OCI-LY7 (cell line): ENCODE measurements around the gene ROBO1. TPM values are rescaled to one million over a fixed set of nuclear protein-coding genes. Genes with fewer than 3 reads are reported as not detected.
"Not testable (repeated sequence)": the region's sequence is repeated elsewhere in the genome, so short reads cannot be mapped to it uniquely, and the experiment has no call there.

ENCODE experiments used
- BruUV-seq: library from RNA; stranded (reverse); fragments of 400-500 nt; replicated peaks from 2 replicates; lab custom pipeline; 2021; lab: Mats Ljungman, UMichigan
- CTCF ChIA-PET: fragments of 300-600 bp; sonication (Branson Sonifier 250); formaldehyde crosslinking; loops from one replicate; lab custom pipeline; 2022; ENCODE audit warnings: antibody characterized with exemption; ENCODE audit not compliant: unreplicated experiment; lab: Charles Lee
- POLR2A ChIA-PET: fragments of 300-600 bp; sonication (Branson Sonifier 250); formaldehyde crosslinking; loops from one replicate; lab custom pipeline; 2022; ENCODE audit warnings: antibody characterized with exemption; lab: Charles Lee
- DNase-seq: peaks from one replicate; pipeline ENCODE4 v3.0.0-alpha.2; 2015; ENCODE audit warnings: low spot score
- H2AFZ ChIP-seq: fragments of 200-600 bp; sonication (generic), shearing (Covaris generic); 2 replicates; pipeline ENCODE4 v1.6.1; 2014; ENCODE audit warnings: mild to moderate bottlenecking, antibody characterized with exemption, low read length, moderate library complexity
- H3K27ac ChIP-seq: fragments of 200-600 bp; sonication (generic); 2 replicates; pipeline ENCODE4 v1.5.1; 2014; ENCODE audit warnings: mixed run types, low read depth, mild to moderate bottlenecking, moderate library complexity, low read length, inconsistent platforms; ENCODE audit not compliant: poor library complexity, severe bottlenecking
- H3K36me3 ChIP-seq: fragments of 200-600 bp; sonication (generic); 2 replicates; pipeline ENCODE4 v1.6.1; 2014; ENCODE audit warnings: mild to moderate bottlenecking, antibody characterized with exemption, low read length, moderate library complexity, mixed read lengths; ENCODE audit not compliant: insufficient read depth
- H3K4me1 ChIP-seq: fragments of 200-600 bp; sonication (generic); 2 replicates; pipeline ENCODE4 v1.5.1; 2014; ENCODE audit warnings: mild to moderate bottlenecking, low read length; ENCODE audit not compliant: insufficient read depth, poor library complexity, severe bottlenecking
- H3K4me2 ChIP-seq: fragments of 200-600 bp; sonication (generic); 2 replicates; pipeline ENCODE4 v1.6.1; 2014; ENCODE audit warnings: mild to moderate bottlenecking, low read length
- H3K4me3 ChIP-seq: fragments of 200-600 bp; sonication (generic); 2 replicates; pipeline ENCODE4 v1.5.1; 2014; ENCODE audit warnings: mild to moderate bottlenecking, low read depth, low read length; ENCODE audit not compliant: poor library complexity, severe bottlenecking
- H3K79me2 ChIP-seq: fragments of 200-600 bp; sonication (generic); 2 replicates; pipeline ENCODE4 v1.6.1; 2016; ENCODE audit warnings: low read depth, mild to moderate bottlenecking, low read length, moderate library complexity, mixed read lengths; ENCODE audit not compliant: insufficient read depth
- H3K9me2 ChIP-seq: fragments of 200-600 bp; sonication (generic); 2 replicates; pipeline ENCODE4 v1.6.1; 2016; ENCODE audit warnings: mild to moderate bottlenecking, low read length, mixed read lengths; ENCODE audit not compliant: insufficient read depth
- H3K9me3 ChIP-seq: fragments of 200-600 bp; sonication (generic); 2 replicates; pipeline ENCODE4 v1.6.1; 2014; ENCODE audit warnings: mild to moderate bottlenecking, mixed run types, low read length, mixed read lengths
- H4K20me1 ChIP-seq: fragments of 200-600 bp; sonication (generic); 2 replicates; pipeline ENCODE4 v1.6.1; 2014; ENCODE audit warnings: mild to moderate bottlenecking, antibody characterized with exemption, low read length, moderate library complexity, mixed read lengths; ENCODE audit not compliant: insufficient read depth
- EZH2phosphoT487 ChIP-seq: fragments of 200-600 bp; sonication (generic); IDR thresholded peaks from 2 replicates; pipeline ENCODE4 v1.6.1; 2018; ENCODE audit warnings: low read depth, borderline replicate concordance, mild to moderate bottlenecking, mixed run types, antibody characterized with exemption, low read length, moderate library complexity, mixed read lengths
- intact Hi-C: fragments of 100-400 bp; cut with micrococcal nuclease; formaldehyde crosslinking; loops from one replicate; pipeline ENCODE4 v1.10.0; 2022; ENCODE audit not compliant: unreplicated experiment
- total RNA-seq, 2 experiments: library from RNA; depleted of rRNA in 1 of 2; stranded (reverse); fragments of >200 nt in 1 of 2; shearing (Covaris generic) in 1 of 2; gene quantifications; 2 replicates each; pipeline ENCODE4 v1.2.3, GENCODE V29; 2014 to 2022
- TF ChIP-seq, protein P1 (sequence below): fragments of 200-600 bp; sonication (generic); conservative IDR thresholded peaks from 2 replicates; pipeline ENCODE4 v1.5.1; 2014; ENCODE audit warnings: mild to moderate bottlenecking, antibody characterized with exemption, low read length, moderate library complexity, mixed read lengths

Gene ROBO1
- total RNA-seq, 2 experiments from 2014 or later: not detected

DNA sequence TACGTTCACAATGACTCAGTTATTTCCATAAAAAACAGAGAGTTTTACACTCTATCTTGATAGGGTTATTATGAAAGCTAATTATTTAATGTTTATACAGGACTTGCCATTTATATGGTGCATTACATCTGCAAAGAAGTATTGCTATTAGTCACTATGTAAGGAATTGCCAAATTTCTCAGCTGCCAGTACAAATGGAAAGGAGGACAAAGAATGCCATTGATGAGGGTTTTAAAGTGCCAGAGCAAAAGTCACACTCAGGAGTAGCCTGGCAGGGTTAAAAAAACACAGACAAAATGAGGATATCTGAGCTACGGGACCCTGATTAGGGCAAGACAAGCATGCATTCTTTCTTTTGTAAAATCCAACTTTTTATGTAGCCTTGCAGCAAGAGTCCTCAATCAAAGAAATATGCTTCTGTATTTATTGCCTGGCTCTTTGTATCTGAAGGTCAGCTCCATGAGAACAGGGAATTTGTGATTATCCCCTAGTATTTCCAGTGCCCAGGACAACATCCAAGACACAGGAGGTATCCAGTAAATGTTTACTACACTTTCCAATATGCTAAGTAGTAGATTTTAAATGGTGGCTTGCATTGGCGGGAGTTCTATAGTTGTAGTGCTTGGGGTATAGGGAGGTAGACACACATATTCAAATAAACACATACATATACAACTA is 1013.6 kb downstream of the ROBO1 start:
- H3K9me2 ChIP-seq: no peaks in the 10 kb centered on the region
- TF ChIP-seq, protein P1, sequence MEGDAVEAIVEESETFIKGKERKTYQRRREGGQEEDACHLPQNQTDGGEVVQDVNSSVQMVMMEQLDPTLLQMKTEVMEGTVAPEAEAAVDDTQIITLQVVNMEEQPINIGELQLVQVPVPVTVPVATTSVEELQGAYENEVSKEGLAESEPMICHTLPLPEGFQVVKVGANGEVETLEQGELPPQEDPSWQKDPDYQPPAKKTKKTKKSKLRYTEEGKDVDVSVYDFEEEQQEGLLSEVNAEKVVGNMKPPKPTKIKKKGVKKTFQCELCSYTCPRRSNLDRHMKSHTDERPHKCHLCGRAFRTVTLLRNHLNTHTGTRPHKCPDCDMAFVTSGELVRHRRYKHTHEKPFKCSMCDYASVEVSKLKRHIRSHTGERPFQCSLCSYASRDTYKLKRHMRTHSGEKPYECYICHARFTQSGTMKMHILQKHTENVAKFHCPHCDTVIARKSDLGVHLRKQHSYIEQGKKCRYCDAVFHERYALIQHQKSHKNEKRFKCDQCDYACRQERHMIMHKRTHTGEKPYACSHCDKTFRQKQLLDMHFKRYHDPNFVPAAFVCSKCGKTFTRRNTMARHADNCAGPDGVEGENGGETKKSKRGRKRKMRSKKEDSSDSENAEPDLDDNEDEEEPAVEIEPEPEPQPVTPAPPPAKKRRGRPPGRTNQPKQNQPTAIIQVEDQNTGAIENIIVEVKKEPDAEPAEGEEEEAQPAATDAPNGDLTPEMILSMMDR: no peak
- TF ChIP-seq EZH2phosphoT487: no peak
- no peaks in the 10 kb centered on the region for H4K20me1 ChIP-seq
- H3K36me3 ChIP-seq: no peaks in the 10 kb centered on the region
- ChIA-PET POLR2A (no interaction called here), CTCF (no interaction called here)
- DNase-seq: no peak
- H2AFZ ChIP-seq: no peak overlapping the region
- no peak overlapping the region for H3K4me2 ChIP-seq
- intact Hi-C loops: no loop called here
- no TSS peak for BruUV-seq
- no peaks in the 10 kb centered on the region for H3K79me2 ChIP-seq
- H3K4me3 ChIP-seq: no peak overlapping the region
- H3K4me1 ChIP-seq: no peaks in the 10 kb centered on the region
- no peak overlapping the region for H3K27ac ChIP-seq
- no peaks in the 10 kb centered on the region for H3K9me3 ChIP-seq

DNA sequence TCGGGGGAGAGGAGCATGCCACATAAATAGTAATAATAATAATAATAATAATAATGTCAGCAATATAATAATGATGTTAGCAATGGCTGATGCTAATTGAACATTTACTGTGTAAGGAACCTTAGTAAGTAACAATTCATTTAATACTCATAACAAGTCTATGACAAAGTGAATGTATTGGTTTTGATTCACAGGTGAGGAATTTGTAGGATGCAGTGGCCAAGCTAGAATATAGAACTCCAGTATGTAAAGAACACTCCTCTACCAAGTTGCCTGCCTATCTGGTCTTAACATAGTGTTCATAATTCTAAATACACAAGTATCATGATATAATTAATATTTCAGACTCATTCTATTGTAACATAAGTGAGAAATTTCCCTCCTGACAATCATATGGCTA is 1016.5 kb downstream of the ROBO1 start:
- POLR2A ChIA-PET: interaction anchor here (0.7 kb wide), 1 partner anchor 251 kb away, joined by 3 read pairs; no protein-coding TSS in a partner anchor

DNA sequence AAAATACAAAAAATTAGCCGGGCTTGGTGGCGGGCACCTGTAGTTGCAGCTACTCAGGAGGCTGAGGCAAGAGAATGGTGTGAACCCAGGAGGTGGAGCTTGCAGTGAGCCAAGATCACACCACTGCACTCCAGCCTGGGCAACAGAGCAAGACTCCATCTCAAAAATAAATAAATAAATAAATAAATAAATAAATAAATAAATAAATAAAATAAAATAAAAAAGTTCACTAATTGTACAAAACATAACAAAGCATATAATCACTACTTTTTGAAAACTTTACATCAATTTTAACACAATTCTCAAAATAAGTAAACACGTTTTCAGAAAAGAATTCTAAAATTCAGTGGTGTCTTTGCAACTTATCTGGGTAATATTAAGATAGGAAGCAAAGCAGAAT is 1017.5 kb downstream of the ROBO1 start:
- H3K9me3 ChIP-seq, H3K79me2 ChIP-seq, H3K4me2 ChIP-seq, H3K4me3 ChIP-seq, H3K4me1 ChIP-seq, H3K27ac ChIP-seq, POLR2A ChIA-PET, H2AFZ ChIP-seq, intact Hi-C loops, DNase-seq, H4K20me1 ChIP-seq, BruUV-seq, CTCF ChIA-PET, H3K9me2 ChIP-seq, H3K36me3 ChIP-seq: not testable (repeated sequence)

More for the DNA sequence above, 1016.5 kb downstream of the ROBO1 start:
- H3K4me1 ChIP-seq: no peaks in the 10 kb centered on the region
- no peaks in the 10 kb centered on the region for H3K9me2 ChIP-seq
- H3K4me3 ChIP-seq: no peak overlapping the region
- no peaks in the 10 kb centered on the region for H3K9me3 ChIP-seq
- no peak for TF ChIP-seq EZH2phosphoT487
- TF ChIP-seq, protein P1: no peak
- DNase-seq: no peak
- H3K36me3 ChIP-seq: no peaks in the 10 kb centered on the region
- H3K79me2 ChIP-seq: no peaks in the 10 kb centered on the region
- H4K20me1 ChIP-seq: no peaks in the 10 kb centered on the region
- no peak overlapping the region for H3K4me2 ChIP-seq
- H3K27ac ChIP-seq: no peak overlapping the region
- intact Hi-C loops: no loop called here
- CTCF ChIA-PET: no interaction called here
- no peak overlapping the region for H2AFZ ChIP-seq
- no TSS peak for BruUV-seq
